GM21447 (cell line): ENCODE measurements around the gene HEPN1.

Experiments
- ATAC-seq: cut with Tn5 transposase; IDR thresholded peaks from one replicate; pipeline ENCODE4 v1.9.1; 2021; ENCODE audit not compliant: unreplicated experiment

HEPN1 gene

DNA sequence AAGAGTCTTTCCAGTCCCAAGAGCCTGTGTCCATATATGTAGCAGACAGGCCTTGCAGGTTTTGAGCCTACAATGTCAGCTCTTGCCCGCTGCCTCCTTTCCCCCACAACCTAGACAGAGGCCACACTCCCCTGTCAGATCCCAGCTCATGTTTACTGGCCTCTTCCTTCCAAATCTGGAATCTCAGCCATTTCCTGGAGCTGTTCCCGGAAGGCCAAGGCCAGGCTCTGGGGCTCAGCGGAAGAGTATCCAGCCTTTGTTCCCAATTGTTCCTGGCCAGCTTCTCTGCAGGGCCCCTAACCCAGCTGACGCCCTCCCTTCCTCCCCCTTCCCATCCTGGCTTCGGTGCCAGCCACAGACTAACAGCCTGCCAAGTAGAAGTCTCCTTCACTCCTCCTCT, 20.3 kb upstream of the HEPN1 start:
- no peak for ATAC-seq

DNA sequence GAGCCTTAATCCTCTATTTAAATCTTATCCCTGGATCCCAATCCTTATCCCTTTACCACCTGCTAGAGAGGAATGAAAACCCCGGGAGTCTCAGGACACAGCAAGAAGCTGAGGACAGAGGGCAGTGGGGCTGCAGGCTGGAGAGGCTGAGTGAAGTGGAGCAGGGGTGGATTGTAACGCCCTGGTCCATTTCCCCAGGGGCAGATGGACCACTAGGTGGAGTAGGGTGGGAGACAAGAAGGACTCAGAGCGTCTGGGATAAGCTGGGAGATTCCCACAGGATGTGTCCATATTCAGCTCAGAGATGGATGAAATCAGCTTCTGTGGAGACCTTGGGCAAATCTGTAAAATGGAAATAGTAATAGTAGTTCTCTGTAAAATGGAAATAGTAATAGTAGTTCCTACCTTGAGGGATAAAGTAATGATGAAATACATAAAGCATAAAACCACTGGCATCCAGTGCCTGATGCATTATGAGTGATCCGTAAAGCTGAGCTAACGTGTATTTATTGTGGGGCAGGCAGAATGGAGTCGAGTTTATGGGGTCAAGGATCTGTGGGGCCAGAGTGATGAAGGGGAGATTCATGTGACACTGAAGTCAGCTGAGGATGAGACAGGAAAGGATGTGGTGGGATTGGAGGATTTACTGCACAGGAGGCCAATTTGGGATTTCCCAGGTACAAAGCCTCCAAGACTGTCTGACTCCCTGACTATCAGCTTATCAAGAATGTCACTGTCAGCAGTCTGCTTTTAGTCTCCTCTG, 19.5 kb upstream of the HEPN1 start:
- ATAC-seq: no peak

- no peak for ATAC-seq
These were observed 18.6 kb upstream of the HEPN1 start for GRCh38 chr11:124900464-124900863.

- no peak for ATAC-seq
These were observed 16.4 kb upstream of the HEPN1 start for GRCh38 chr11:124902616-124903015.

- no peak for ATAC-seq
These were observed 3.3 kb upstream of the HEPN1 start for GRCh38 chr11:124915541-124916369.

DNA sequence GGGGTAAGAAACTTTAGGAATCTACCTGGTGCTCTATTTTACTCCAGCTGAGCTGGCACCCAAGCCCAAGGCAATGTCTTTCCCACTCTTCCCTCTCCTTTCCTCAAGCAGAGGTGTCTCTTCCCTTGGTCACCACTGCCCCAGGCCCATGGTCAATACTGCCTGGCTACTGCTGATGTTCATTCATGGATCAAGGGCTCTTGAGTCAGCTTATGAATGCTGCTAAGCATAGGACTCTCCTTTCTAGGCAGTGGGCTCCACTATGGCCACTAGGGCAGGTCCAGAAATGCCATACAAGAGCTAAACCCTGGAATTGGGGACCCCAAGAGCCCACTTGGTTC, 2.7 kb upstream of the HEPN1 start:
- no peak for ATAC-seq

GRCh38 chr11:124917115-124917637, 1.9 kb upstream of the HEPN1 start:
- no peak for ATAC-seq

DNA sequence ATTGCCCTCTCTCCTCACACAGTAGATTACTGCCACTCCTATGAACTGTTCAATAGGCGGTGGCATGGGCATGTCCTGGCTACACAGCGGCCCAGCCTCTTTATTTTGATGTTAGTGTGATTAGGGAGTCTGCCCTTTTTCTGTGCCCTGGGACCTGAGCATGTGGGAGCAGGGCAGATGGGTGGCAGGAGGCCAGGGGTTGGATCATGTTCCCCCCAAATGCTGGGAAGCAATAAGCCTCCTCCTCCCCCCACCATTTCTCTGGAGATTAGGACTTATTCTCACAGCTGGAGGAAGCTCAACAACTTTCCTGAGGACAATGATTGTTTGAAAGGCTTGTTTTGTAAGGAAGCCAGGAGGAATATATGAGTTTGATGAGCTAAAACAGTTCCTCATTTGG, 848 bp downstream of the HEPN1 start:
- no peak for ATAC-seq

- ATAC-seq: no peak
These were observed 1.3 kb downstream of the HEPN1 start for GRCh38 chr11:124920356-124920755.

DNA sequence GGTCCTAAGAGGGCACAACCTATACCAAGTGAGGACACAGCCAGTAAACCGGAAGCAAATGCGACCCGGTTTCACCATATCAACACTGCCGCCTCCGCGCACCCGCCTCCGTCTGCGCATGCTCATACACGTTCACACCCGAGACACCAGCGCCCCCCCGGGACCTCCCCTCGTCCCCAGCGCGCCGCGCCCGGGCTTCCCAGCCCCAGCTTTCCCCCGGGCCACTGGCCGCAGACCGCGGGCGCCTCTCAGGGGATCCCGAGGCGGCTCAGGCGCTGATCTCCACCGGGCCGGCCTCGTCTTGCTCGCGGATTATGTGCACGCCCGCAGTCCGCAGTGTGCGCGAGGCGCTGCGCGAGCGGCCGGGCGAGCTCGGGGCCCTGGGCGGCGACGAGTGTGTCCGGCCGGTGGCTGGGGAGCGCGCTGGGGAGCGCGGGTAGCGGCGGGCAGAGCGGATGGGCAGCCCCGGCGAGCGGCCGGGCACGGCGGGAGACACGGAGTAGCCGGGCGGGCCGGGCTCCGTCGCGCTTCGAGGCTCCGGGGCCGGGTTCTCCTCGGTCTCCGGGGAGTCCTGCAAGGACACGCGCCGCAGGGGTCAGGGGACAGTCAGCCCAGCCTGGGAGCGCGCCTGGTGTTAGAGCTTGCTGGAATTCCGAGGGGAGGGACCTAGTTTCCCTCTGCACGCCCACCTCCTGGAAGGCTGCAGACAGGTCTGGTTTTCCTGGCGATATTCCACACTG, 2.0 kb downstream of the HEPN1 start:
- no peak for ATAC-seq

DNA sequence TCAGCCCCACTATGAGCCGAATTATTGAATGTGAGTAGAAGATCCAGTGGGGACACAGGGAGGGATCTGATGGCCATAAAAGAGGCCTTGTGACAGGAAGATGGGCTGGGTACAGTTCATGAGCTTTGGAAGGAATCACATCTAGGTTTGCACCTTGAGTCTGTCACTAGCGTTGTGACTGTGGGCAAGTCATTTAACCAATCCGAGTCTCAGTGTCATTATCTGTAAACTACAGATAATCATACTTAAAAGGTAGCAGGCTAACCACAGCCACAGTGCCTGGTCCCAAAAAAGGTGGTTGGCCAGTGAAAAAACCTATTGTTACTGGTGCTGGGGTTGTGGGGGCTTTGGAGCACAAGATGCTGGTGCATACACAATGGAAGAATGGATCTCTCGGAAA, 3.8 kb downstream of the HEPN1 start:
- ATAC-seq: no peak

- no peak for ATAC-seq
These were observed 4.2 kb downstream of the HEPN1 start for GRCh38 chr11:124923296-124923695.

GRCh38 chr11:124928942-124929665, 10.1 kb downstream of the HEPN1 start:
- ATAC-seq: no peak

GRCh38 chr11:124930799-124931198, 11.7 kb downstream of the HEPN1 start:
- ATAC-seq: peak; percentile 89

DNA sequence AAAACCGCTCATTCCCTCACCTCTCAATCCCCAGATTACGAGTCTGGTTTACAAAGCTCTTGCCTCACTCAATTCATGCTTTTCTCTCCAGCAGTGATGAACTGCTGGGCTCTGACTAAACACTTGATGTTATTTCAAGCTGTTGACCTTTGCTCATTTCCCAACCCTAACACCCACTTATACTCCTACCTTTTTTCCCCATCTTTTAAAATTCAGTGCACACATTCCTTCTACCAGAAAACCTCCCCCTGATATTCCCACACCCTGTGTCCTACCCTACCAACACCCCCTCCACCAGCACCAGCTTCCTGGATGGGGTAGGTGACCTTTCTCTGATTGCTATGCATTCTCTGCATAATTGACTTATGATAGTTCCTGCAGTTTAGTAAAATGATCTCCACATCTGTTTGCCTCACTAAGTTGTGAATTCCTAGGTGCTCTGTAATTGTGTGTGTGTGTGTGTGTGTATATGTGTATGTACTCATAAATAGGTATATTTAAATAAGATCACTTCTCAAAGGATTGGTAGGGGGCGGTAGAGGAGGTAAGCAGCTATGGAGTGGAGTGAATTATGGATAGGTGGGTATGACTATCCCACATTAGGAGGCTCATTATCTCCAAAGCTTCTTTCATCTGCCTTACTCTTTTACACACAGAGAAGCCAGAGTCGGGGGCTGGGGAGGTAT, 16.0 kb downstream of the HEPN1 start:
- no peak for ATAC-seq

DNA sequence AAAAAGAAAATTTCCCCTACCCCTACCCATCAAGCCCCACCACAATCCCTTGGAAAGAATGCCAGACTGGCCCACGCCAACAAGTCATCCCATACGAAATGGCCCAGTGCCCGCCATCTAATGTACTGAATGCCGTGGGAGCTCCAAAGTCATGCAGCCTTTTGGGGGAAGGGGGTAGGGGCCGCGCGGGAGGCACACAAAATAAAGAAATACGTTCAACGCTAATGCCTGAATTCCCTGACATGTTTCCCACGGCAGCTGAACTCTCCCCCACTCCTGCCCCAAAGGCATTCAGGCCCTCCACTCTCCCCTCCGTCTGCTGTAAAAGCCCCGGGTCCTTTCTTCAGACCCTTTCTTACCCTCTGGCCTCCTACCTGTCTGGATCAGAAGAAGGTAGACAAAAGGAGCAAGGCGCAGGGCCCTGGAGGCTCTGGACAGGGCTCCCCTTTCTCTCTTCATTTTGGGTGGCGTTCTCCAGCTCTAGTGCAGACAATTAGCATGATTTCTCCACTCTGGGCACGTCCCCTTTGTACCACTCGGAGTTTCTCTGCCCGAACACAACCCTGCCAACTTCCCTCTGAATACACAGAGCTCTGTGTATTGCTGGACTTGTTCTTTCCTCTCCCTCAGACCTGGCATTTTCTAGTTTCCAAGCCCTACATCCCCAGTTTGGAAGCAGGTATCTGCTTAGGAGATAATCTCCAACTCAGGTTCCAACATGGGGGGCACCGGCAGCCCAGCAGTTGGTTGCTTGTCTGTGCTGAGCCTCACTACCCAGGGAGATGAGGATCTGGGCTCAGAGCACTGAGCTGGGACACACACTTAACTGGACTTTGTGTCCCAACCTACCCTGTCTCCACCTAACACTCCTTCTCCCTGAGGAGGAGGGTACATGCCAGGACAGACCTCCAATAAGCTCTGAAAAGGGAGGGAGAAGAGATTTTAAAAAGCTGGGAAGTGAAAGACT, 16.8 kb downstream of the HEPN1 start, which contains the start of gene HEPACAM:
TSS of gene HEPACAM (minus strand) at position 500 of the 967 bp plus-strand sequence. CDS start at position 459, 41 bp downstream.
- ATAC-seq: no peak

GRCh38 chr11:124937336-124937935, 18.4 kb downstream of the HEPN1 start:
- no peak for ATAC-seq

- no peak for ATAC-seq
These were observed 19.2 kb downstream of the HEPN1 start for GRCh38 chr11:124938206-124938765.
